Midbrain (tissue), 1 donor: Measurements from ENCODE around the gene PCBP3.
"Not testable (repeated sequence)": the region's sequence is repeated elsewhere in the genome, so short reads cannot be mapped to it uniquely, and the experiment has no call there.

Experiments used
- DNase-seq: peaks from one replicate; lab custom pipeline; 2025; lab: John Stamatoyannopoulos, UW

The PCBP3 gene

DNA sequence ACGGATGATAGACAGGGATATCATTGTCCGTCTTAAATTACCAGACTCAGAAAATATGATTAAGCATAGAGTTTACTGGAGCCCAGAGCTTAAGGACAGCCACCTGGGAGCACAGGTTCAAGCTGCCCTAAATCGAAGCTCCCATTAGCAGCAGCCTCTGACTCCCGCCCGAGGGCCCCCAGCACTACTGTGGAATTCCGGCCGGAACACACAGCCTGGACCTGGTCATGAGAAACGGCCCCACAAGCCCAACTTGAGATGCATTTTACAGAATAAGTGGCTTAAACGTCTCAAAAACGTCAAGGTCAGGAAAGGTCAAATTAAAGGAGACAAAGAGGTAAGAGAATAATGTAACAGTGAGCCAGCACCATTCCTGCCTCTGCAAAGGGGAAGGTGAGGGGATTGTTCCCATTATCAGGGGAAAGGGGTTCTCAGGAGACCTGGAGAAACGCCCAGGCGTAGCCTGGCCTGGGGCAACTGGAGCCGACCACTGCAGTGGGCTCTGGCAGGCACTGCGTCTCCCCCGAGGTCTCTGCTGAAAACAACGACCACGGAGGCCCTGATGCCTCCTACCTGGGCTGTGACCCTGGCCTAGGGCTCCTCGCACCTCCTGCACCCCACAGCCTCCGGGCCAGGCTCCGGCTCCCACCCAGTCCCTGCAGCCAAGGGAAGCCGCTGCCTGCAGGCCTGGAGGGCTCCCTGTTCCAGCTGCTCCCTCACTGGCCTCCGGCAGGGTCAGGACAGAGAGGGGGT lies 326.6 kb downstream of the PCBP3 start:
- DNase-seq = no peak

DNA sequence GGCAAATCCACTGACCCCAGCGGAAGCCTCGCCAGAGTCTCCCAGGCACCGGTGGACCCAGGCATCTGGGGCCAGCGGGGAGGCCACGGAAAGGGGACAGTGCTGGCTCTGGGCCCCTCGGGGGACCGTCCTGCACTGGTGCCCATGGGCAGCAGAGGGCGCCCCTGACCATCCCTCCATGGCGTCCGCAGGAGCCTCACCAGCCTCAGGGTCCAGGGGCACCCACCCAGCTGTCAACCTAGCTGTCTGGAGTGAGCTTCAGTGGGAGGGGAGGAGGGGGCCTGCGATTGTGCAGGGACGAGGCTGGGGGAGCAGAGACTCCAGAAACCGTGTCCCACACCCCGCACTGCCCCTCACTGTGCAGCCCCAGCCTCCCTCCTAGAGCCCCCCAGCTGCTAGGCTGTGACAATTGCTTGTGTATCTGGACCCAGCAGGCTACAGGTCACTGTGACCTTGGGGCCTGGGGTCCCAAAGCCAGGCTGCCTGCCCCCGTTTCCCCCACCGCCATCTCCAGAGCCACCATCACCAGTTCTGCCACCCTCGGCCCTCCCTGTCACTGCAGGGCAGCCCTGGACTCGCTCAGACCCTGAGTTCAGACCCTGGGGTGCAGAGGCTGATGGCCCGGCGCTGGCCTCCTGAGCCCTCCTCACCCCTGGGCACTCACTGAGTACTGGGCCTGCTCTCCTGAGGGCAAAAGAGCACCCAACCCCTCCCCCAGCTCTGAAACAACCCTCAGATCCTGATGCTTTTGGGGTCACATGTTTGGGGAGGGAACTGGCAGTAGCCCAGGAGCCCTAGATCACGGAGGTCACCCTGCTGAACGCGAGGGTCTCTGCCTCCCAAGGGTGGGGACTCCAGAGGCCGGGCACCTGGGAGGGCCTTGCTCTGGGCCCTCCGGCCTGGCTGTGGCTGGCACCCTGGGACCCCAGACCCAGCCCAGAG lies 327.4 kb downstream of the PCBP3 start:
- DNase-seq = peak; percentile 12

DNA sequence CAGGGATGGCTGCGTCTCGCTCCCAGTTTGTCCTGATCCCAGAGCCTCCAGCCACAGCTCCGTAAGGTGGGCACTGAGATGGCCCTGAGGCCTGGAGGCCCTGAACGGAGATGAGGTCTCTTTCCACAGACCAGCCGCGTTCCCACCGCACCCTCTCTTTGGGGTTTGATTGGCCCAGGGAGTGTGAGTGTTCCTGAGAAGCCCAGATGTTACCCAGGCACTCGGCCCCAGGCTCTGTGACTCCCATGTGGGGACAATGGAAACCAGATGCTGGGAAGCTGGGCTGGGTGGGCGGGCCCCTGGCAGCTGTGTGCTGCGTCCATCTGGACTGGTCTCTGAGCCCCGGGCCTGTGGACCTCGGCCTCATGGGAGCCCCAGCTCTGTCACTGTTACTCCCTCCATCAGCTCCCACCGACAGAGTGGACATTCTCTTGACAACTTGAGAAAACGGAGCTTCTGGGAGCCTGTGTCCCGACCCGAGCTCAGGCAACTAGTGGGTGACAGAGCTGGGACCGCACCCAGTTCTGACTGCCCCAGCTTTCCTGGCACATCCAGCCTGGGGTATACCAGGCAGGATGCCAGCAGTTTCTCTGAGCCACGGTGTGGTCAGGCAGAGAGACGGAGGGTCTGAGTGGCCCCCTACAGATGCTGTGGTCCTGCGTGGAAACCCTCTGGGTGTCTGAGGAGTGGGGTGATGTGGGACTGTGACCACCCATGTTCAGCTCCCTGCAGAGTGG lies 328.3 kb downstream of the PCBP3 start:
- no peak for DNase-seq

DNA sequence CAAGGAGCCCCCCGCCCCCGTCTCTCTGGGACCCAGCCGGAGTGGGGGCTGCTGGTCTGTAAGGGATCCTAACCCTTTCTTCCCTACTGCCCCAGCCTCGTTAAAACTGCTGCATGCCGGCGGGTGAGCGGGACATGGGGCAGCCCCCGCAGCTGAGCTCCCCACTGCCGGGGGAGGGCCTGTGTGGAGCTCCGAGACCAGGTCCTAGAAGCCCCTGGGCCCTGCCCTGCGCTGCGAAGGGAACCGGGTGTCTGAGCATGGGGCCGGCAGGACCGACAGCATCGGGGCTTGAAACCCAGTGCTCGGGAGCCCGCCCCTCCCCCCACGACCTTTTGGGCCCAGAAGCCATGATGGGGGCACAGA lies 328.8 kb downstream of the PCBP3 start:
- no peak for DNase-seq

DNA sequence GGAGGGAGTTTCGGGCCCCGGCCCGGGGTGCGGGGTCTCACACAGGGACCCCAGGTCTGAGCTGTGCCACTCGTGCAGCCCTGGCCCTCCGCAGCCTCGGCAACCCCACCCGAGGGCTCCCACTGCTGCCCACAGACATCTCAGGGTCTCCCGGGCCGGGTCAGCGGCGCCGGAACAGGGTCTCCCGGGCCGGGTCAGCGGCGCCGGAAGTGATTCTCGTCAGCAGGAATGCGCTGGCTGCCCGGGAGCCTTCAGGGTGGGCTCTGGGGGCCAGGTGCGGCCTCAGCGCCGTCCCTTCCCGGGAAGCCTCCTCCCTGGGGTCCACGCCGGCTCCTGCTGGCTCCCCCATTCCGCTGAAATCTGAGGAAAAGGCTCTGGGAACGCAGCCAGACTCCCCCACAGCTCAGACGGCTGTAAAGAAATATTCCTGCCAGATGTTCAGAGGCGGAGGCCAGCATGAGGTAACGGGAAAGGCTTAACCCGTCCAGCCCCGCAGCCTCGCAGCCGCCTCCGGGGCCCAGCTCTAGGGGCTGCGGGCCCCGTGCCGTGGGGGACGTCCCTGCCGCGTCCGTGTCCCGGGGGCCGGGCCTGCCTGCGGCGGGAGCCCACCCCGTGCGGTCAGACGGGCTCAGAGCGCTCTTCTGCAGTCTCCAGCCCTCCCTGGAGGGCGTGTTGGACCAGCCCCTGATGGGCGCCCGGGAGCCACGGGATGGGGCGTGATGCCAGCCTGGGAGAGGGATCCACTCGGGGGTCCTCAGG lies 329.4 kb downstream of the PCBP3 start:
- DNase-seq = no peak

DNA sequence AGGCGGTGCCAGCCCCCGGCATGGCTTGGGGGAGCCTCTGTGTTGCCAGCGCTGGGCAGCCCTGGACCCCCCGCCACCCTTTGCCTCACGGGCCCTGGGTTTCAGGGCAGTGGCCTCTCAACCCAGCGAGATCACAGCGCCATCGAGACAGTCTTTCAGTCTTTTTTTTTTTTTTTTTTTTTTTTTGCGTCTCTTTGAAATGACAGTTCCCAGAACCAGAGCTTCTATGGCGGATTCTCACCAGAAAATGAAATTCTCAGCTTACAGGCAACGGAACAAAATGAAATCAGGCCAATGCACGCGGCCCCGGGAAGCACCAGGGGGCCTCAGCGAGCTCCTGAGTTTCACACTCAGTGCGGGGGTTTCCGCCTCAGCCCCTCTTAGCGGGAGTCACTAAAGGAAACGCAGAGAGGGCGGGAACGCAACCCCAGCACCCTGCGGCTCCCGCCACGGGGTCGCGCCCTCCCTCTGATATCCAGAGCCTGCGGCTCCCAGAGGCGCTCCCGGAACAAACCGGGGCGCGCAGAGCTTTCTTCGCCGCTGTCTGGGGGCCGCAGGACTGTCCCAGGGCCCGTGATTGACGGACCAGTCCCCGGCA lies 330.0 kb downstream of the PCBP3 start:
- DNase-seq = peak; percentile 35

DNA sequence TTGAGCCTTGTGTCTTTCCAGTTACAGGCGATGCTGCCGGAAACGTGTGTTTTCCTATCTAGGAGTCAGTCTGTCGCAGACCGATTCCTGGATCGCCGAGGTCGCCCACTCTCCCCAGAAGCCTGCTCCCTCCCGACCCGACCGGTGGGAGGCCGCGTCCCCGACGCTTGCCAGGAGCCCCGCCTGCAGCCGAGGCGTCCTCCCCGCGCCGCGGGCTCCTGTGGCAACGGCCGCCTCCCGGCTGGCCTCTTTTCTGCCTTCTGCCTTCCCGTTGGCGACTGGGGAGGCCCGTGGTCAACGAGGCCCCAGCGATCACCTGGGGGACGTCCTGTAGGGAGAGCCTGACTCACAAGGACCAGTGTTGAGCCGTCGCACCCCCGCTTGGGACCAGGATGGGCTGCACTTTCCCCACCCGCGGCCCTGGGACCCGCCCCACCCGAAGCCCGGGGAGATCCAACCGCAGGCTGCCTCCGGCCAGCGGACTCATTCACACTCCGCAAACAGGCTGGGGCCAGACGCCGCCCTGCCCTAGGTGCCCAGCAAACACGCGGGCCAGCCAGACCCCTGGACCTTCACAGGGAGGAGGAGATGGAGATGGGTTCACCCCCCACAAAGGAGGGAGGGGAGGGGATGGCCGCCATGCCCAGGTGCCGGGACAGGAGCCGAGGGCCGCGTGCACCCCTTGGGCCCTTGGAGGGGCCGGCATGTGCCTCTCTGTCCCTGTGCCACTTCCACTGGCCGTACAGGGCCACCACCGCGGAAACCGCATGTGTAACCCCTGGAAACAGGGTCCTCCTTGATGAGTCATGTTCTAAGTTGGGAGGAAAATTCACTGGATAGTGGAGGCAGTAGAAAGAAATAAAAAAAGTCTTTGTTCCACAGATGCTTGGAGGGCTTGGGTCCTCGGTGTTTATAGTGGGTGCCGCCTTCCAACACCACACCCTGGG lies 330.8 kb downstream of the PCBP3 start:
- DNase-seq = no peak

DNA sequence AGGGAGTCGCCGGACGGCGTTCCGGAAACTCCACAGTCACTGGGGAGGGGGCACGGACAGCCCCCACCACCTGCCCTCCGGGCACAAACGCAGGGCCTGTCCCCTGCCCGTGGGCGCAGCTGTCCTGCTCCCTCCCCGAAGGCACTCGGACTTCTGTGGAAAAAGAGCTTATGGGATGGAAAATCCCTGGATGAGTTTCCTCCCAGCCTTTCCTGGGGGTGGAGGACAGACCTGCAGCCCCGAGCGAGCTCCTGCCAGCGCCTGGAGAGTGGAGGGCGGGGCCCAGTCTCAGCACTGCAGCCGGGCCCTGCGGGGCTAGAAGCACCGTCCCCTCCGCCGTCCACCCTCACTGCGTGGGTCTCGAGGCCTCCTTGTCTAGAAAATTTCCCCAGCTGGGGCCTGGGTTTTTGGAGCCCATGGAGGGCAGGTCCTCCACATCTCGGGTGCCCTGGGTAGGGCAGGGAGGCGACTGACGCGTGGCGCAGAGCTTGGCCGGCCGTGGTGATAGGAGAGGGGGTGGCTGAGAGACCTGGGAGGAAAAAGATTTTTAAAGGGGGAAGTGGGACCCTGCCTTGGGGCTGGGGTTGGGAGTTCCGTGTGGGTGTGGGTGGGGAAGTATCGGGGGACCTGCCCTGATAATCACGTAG lies 331.6 kb downstream of the PCBP3 start:
- DNase-seq = no peak

DNA sequence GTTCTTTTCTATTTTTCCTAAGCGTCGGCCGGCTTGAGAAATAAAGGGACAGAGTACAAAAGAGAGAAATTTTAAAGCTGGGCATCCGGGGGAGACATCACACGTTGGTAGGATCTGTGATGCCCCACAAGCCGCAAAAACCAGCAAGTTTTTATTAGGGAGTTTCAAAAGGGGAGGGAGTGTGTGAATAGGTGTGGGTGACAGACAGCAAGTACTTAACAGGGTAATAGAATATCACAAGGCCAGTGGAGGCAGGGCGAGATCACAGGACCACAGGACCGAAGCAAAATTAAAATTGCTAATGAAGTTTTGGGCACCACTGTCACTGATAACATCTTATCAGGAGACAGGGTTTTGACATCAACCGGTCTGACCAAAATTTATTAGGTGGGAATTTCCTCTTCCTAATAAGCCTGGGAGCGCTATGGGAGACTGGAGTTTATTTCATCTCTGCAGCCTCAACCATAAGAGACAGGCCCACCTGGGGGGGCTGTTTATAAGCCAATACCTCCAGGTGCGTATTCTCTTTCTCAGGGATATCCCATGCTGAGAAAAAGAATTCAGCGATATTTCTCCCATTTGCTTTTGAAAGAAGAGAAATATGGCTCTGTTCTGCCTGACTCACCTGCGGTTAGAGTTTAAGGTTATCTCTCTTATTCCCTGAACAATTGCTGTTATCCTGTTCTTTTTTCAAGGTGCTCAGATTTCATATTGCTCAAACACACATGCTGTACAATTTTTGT lies 332.3 kb downstream of the PCBP3 start:
- DNase-seq = not testable (repeated sequence)

DNA sequence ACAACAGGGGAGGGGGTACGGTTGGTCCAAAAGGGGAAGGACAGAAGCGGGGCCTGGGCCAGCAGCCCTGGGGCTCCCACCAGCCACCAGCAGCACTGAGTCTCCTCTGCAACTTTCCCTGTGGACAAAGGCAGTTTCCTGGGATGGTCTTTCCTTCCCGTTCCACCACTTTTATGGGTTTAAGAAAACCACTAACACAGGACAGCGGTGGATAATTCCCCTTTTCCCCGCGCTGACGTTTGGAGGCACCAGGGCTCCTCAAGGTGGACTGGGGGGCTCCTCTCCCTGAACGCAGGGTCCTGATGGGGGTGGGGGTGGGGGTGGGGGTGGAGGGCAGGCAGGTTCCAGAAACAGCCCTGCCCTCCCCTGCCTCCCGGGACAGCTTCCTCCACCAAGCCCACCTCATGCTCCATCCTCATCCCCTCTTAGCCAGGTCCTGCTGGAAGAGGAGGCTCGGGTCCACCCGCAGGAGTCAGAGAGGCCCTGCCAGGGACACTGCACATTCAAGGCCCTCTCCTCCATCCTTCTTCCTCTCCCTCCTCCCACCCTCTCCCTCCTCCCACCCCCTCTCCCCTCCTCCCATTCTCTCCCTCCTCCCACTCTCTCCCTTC lies 333.3 kb downstream of the PCBP3 start:
- no peak for DNase-seq

DNA sequence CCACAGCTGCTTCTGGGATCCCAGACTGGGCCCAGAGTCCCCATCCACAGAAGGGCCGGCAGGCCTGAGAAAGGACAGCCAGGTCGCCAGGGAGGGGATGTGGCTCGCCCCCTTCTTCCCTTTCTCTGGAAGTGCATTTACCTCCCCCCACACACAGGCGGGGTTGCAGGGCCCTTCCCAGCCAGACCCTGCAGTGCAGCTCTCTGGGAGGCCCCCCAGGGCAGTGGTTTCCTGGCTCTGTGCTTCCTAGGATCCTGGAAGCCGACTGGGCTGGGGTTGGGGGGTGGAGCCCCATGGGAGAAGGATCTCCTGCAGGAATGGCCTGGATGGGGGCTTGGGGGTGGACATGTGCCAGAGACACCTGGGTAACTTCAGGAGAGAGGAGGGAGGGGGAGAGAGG lies 333.9 kb downstream of the PCBP3 start:
- no peak for DNase-seq

DNA sequence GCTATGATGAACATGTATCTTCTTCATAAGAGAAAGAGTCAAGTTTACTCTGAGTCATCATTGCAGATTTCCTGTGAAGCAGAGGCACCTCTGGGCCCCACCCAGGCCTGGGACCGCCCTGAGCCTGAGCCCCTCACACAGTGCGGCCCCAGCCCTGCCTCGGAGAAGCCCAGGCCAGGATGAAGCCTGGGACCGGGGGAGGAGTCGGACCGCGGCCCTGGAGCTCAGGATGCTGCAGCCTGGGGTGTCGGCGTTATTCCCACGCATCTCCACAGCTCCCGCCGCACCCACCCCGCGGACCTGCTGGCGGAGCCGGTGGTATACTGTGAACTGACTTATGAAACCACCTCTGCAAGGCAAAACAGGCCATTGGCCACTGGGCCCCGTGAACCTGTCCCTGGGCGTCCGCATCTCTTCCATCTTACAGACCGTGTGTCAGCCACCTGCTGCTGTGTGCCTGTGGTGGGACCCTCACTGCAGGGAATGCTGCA lies 335.7 kb downstream of the PCBP3 start:
- DNase-seq = no peak

DNA sequence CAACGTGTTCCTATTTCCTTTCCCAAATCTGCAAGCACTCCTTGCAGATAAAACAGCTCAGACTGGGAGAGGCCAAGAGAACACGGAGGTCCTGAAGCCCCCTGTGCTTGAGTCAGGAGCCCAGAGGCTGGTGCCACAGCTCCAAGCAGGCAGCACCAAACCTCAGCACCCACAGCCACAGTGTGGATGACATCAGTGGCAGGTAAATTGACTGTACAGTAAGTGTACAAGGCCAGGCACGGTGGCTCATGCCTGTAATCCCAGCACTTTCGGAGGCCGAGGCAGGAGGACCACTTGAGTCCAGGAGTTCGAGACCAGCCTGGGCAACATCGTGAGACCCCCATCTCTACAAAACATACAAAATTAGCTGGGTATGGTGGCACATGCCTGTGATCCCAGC lies 336.1 kb downstream of the PCBP3 start:
- no peak for DNase-seq

DNA sequence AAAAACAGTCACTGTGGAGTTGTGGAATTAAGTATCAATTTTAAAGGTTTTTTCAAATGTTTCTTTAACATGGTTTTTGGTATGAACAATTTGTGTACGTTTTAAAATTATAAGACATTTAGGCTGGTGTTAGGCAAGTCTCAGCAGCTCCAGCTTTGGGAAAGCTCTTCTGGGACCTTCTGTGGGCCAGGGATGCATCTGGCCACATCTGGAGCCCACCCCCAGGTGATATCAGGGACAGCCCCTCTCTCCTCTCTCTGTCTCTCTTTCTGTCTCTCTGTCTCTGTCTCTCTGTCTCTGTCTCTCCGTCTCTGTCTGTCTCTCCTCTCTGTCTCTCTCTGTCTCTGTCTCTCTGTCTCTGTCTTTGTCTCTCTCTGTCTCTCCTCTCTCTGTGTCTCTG lies 336.7 kb downstream of the PCBP3 start:
- DNase-seq = no peak

DNA sequence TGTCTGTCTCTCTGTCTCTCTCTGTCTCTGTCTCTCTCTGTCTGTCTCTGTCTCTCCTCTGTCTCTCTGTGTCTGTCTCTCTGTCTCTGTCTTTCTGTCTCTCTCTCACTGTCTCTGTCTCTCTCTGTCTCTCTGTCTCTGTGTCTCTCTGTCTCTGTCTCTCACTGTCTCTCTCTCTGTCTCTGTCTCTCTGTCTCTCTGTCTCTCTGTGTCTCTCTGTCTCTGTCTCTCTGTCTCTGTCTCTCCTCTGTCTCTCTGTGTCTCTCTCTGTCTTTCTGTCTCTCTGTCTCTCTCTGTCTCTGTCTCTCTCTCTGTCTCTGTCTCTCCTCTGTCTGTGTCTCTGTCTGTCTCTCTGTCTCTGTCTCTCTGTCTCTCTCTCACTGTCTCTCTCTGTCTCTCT lies 337.2 kb downstream of the PCBP3 start:
- no peak for DNase-seq

DNA sequence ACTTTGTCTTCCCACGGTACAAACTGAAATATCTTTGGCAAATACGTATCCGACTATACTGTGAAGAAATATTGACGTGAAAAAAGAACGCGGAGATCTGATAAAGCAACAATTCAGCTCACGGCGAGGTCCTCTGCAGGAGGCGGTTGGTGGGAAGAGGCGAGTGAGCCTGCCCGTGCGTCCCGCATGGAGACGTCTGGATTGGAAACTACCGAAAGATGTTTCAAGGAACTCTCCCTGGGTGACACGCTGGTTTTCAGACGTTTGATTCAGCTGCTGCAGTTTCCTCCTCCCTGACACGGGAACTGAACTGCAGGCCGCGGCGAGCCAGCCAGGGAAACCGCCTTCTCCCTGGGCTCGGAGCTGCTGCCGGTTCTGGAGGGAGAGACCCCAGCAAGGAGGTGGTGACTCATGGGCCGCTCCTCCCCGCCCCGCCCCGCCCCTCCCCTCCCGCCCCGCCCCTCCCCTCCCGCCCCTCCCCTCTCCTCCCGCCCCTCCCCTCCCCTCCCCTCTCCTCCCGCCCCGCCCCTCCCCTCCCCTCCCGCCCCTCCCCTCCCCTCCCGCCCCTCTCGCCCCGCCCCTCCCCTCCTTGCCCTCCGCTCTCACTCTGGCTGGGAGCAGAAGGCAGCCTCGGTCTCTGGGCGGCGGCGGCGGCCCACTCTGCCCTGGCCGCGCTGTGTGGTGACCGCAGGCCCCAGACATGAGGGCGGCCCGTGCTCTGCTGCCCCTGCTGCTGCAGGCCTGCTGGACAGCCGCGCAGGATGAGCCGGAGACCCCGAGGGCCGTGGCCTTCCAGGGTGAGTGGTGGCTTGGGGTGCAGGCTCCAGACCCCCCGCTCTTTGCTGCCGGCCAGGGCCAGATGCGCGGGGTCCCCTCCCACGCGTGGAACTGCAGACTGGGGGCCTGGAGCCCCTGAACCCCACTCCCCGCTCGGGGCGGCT lies 337.9 kb downstream of the PCBP3 start, which contains the start of gene COL6A1:
TSS of gene COL6A1 (plus strand) at position 620 of the 941 bp plus-strand sequence. CDS start at position 701, 81 bp downstream.
- DNase-seq = peak; percentile 26
